HCT116 (cell line): ENCODE results near the gene SCUBE2.

ENCODE experiments used
- CBX3 ChIP-seq: IDR thresholded peaks from 2 replicates; pipeline ENCODE4 v1.6.1; 2012; ENCODE audit warnings: low read depth
- CEBPB ChIP-seq: IDR thresholded peaks from 2 replicates; pipeline ENCODE4 v1.6.1; 2012; ENCODE audit warnings: low read depth
- EGR1 ChIP-seq: IDR thresholded peaks from 2 replicates; pipeline ENCODE4 v1.6.1; 2012; ENCODE audit warnings: low read depth
- ELF1 ChIP-seq: IDR thresholded peaks from 2 replicates; pipeline ENCODE4 v1.6.1; 2012; ENCODE audit warnings: low read depth, borderline replicate concordance
- EZH2 ChIP-seq: fragments of 200-600 bp; sonication (generic); IDR thresholded peaks from 2 replicates; pipeline ENCODE4 v1.6.1; 2017; ENCODE audit warnings: antibody characterized with exemption, mixed run types
- POLR2A ChIP-seq: IDR thresholded peaks from 2 replicates; pipeline ENCODE4 v1.7.0; 2011; ENCODE audit warnings: borderline replicate concordance; ENCODE audit not compliant: insufficient read depth, insufficient read length; ENCODE audit errors: extremely low read depth
- RAD21 ChIP-seq: IDR thresholded peaks from 2 replicates; pipeline ENCODE4 v1.6.1; 2012; ENCODE audit warnings: low read depth, mild to moderate bottlenecking
- YY1 ChIP-seq: IDR thresholded peaks from 2 replicates; pipeline ENCODE4 v1.6.1; 2011; ENCODE audit warnings: low read length, low read depth, moderate library complexity, mild to moderate bottlenecking; ENCODE audit not compliant: insufficient replicate concordance; ENCODE audit errors: extremely low read depth
- ZNF274 ChIP-seq: fragments of 200-500 bp; sonication (Bioruptor generic); IDR thresholded peaks from 2 replicates; pipeline ENCODE4 v1.6.1; 2014; ENCODE audit warnings: mild to moderate bottlenecking, low read depth, low read length, inconsistent platforms
- TF ChIP-seq, protein P1 (sequence below): IDR thresholded peaks from 2 replicates; pipeline ENCODE4 v1.6.1; 2012; ENCODE audit warnings: low read depth
- TF ChIP-seq, protein P2 (sequence below), 3 experiments: fragments of 200-600 bp in 1 of 3; sonication (generic) in 1 of 3; IDR thresholded peaks in 2 of 3; conservative IDR thresholded peaks in 1 of 3; 2 replicates each; pipeline ENCODE4 v1.5.1; 2012 to 2017; ENCODE audit warnings: low read depth in 2 of 3, low read length in 2 of 3, antibody characterized with exemption in 1 of 3, borderline replicate concordance in 1 of 3, control low read depth in 1 of 3, mild to moderate bottlenecking in 1 of 3, mixed read lengths in 1 of 3, mixed run types in 1 of 3, moderate library complexity in 1 of 3; ENCODE audit not compliant: insufficient read depth in 1 of 3

DNA sequence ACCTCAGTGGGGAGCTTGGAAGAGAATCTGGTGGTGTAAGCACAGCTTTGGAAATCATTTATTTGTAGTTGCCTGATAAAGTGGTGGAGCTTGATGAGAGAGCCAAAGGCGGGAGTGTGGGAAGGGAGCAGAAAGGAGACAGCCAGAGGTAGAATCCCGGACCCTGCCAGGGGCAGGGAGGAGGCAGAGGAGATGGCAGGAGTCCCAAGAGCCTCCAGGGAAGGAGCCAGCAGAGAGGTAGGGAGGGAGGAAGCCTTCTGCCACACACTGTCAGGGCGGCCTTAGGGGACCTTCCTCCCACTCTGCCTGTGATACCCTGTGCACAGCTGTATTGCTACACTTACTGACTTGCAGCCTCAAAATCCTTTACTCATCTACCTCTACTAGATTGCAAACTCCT lies 15.4 kb downstream of the SCUBE2 start:
- no peak for TF ChIP-seq YY1
- TF ChIP-seq, protein P1, sequence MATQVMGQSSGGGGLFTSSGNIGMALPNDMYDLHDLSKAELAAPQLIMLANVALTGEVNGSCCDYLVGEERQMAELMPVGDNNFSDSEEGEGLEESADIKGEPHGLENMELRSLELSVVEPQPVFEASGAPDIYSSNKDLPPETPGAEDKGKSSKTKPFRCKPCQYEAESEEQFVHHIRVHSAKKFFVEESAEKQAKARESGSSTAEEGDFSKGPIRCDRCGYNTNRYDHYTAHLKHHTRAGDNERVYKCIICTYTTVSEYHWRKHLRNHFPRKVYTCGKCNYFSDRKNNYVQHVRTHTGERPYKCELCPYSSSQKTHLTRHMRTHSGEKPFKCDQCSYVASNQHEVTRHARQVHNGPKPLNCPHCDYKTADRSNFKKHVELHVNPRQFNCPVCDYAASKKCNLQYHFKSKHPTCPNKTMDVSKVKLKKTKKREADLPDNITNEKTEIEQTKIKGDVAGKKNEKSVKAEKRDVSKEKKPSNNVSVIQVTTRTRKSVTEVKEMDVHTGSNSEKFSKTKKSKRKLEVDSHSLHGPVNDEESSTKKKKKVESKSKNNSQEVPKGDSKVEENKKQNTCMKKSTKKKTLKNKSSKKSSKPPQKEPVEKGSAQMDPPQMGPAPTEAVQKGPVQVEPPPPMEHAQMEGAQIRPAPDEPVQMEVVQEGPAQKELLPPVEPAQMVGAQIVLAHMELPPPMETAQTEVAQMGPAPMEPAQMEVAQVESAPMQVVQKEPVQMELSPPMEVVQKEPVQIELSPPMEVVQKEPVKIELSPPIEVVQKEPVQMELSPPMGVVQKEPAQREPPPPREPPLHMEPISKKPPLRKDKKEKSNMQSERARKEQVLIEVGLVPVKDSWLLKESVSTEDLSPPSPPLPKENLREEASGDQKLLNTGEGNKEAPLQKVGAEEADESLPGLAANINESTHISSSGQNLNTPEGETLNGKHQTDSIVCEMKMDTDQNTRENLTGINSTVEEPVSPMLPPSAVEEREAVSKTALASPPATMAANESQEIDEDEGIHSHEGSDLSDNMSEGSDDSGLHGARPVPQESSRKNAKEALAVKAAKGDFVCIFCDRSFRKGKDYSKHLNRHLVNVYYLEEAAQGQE: no peak
- TF ChIP-seq ZNF274: no peak
- TF ChIP-seq, protein P2, sequence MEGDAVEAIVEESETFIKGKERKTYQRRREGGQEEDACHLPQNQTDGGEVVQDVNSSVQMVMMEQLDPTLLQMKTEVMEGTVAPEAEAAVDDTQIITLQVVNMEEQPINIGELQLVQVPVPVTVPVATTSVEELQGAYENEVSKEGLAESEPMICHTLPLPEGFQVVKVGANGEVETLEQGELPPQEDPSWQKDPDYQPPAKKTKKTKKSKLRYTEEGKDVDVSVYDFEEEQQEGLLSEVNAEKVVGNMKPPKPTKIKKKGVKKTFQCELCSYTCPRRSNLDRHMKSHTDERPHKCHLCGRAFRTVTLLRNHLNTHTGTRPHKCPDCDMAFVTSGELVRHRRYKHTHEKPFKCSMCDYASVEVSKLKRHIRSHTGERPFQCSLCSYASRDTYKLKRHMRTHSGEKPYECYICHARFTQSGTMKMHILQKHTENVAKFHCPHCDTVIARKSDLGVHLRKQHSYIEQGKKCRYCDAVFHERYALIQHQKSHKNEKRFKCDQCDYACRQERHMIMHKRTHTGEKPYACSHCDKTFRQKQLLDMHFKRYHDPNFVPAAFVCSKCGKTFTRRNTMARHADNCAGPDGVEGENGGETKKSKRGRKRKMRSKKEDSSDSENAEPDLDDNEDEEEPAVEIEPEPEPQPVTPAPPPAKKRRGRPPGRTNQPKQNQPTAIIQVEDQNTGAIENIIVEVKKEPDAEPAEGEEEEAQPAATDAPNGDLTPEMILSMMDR (IDR thresholded peaks at IDR 0.05 in 2 of 3, conservative IDR thresholded peaks at IDR 0.05 in 1 of 3; ENCODE audit: borderline replicate concordance in 1 of 3, insufficient read depth in 1 of 3, low read depth in 2 of 3, low read length in 2 of 3): no peak
- TF ChIP-seq CEBPB: no peak
- TF ChIP-seq EZH2: no peak
- no peak for TF ChIP-seq CBX3
- no peak for TF ChIP-seq POLR2A
- no peak for TF ChIP-seq EGR1
- no peak for TF ChIP-seq RAD21
- TF ChIP-seq ELF1: no peak
